ENCODE measurements around the gene NUBP2.

GRCh38 chr16:1800701-1801100 is 17.9 kb downstream of the NUBP2 start:
- no peak for TF ChIP-seq CTCF (conservative IDR thresholded peaks at IDR 0.05; ENCODE audit: low read depth, low read length)
- TF ChIP-seq EZH2 (IDR thresholded peaks at IDR 0.05; ENCODE audit: borderline replicate concordance, low read depth, low read length, poor library complexity, severe bottlenecking): no peak
